SK-MEL-5 (cell line): ENCODE results near the gene HORMAD1. TPM values are rescaled to one million over a fixed set of nuclear protein-coding genes. Genes with fewer than 3 reads are reported as not detected.
A peak's percentile ranks its signal among the peaks of the same experiment; 100 is the strongest.
"Not testable (repeated sequence)": the region's sequence is repeated elsewhere in the genome, so short reads cannot be mapped to it uniquely, and the experiment has no call there.

Experiments
- DNase-seq: peaks from one replicate; pipeline ENCODE4 v3.0.0-alpha.2; 2016; ENCODE audit warnings: low read depth, low spot score
- in situ Hi-C: cut with HindIII; loops from 2 replicates; pipeline ENCODE4 v1.10.0; 2016; ENCODE audit warnings: low sequenced_read_pairs, high pct_unique_total_duplicates, low pct_unique_long_range_greater_than_20kb
- polyA plus RNA-seq, 2 experiments: library from polyadenylated mRNA; depleted of rRNA; stranded (reverse); fragments of >200 nt; gene quantifications; 2 replicates each; pipeline ENCODE4 v1.2.3, GENCODE V29; 2015
- total RNA-seq: library from RNA; depleted of rRNA; stranded (reverse); fragments of >200 nt; shearing (Covaris generic); gene quantifications from 2 replicates; pipeline ENCODE4 v1.2.3, GENCODE V29; 2014; rRNA removed

Gene HORMAD1
- total RNA-seq = 8.9 and 12.5 TPM in 2 replicates
- polyA plus RNA-seq (2015; cell fraction: cytosol; rRNA removed) = 4.6 and 7.1 TPM in 2 replicates
- polyA plus RNA-seq (2015; cell fraction: nucleus; rRNA removed) = 37.5 and 77.6 TPM in 2 replicates

- in situ Hi-C loops = no loop called here
- DNase-seq = no peak
These were observed at the start of gene HORMAD1 for GRCh38 chr1:150720703-150721102. HORMAD1 (minus strand) TSS chr1:150720895; CDS start chr1:150719505, 1,390 bp downstream.

- DNase-seq, in situ Hi-C loops: not testable (repeated sequence)
These were observed 47.0 kb upstream of the HORMAD1 start for GRCh38 chr1:150767704-150768103.

GRCh38 chr1:150765977-150766301 is 45.2 kb upstream of the HORMAD1 start:
- in situ Hi-C loops, DNase-seq: not testable (repeated sequence)

GRCh38 chr1:150765296-150765976 is 44.7 kb upstream of the HORMAD1 start, which contains the start of gene CTSS:
CTSS (minus strand) TSS chr1:150765778; CDS start chr1:150764763, 1,015 bp downstream.
- in situ Hi-C loops = no loop called here
- peak; percentile 12 for DNase-seq

- in situ Hi-C loops = no loop called here
- DNase-seq = no peak
These were observed 44.0 kb upstream of the HORMAD1 start for GRCh38 chr1:150764617-150765101.

GRCh38 chr1:150763018-150763417 is 42.3 kb upstream of the HORMAD1 start:
- in situ Hi-C loops = no loop called here

GRCh38 chr1:150762552-150762951 is 41.9 kb upstream of the HORMAD1 start:
- in situ Hi-C loops = no loop called here
- DNase-seq = no peak

More at GRCh38 chr1:150763018-150763417, 42.3 kb upstream of the HORMAD1 start:
- DNase-seq = no peak

- in situ Hi-C loops = no loop called here
- DNase-seq = no peak
These were observed 41.1 kb upstream of the HORMAD1 start for GRCh38 chr1:150761801-150762200.

GRCh38 chr1:150760013-150760412 is 39.3 kb upstream of the HORMAD1 start:
- no peak for DNase-seq
- in situ Hi-C loops = no loop called here

- no peak for DNase-seq
- in situ Hi-C loops = no loop called here
These were observed 32.7 kb upstream of the HORMAD1 start for GRCh38 chr1:150753416-150753815.

- DNase-seq = no peak
These were observed 30.7 kb upstream of the HORMAD1 start for GRCh38 chr1:150751443-150751842.

GRCh38 chr1:150749720-150750311 is 29.1 kb upstream of the HORMAD1 start:
- in situ Hi-C loops = no loop called here
- DNase-seq = no peak

More at GRCh38 chr1:150751443-150751842, 30.7 kb upstream of the HORMAD1 start:
- in situ Hi-C loops = no loop called here

GRCh38 chr1:150748878-150749719 is 28.4 kb upstream of the HORMAD1 start:
- DNase-seq = no peak
- in situ Hi-C loops = no loop called here

- in situ Hi-C loops = no loop called here
- no peak for DNase-seq
These were observed 9.5 kb upstream of the HORMAD1 start for GRCh38 chr1:150730130-150730721.

- in situ Hi-C loops = no loop called here
- DNase-seq = no peak
These were observed 3.6 kb upstream of the HORMAD1 start for GRCh38 chr1:150724336-150724735.

- in situ Hi-C loops = no loop called here
- no peak for DNase-seq
These were observed 597 bp downstream of the HORMAD1 start for GRCh38 chr1:150720098-150720497.

- no peak for DNase-seq
- in situ Hi-C loops = no loop called here
These were observed 2.3 kb downstream of the HORMAD1 start for GRCh38 chr1:150718225-150718891.
